HFF-Myc (cell line): ENCODE data around the gene FHIT.

Experiments used
- DNase-seq: peaks from one replicate; pipeline ENCODE4 v3.0.0-alpha.2; 2011; ENCODE audit warnings: low read depth; ENCODE audit errors: extremely low read depth
- H3K4me3 ChIP-seq: replicated peaks from 2 replicates; pipeline ENCODE4 v1.5.1; 2011; ENCODE audit warnings: low read depth, mild to moderate bottlenecking, control low read depth, low read length
- CTCF ChIP-seq: IDR thresholded peaks from 2 replicates; pipeline ENCODE4 v1.5.1; 2012; ENCODE audit warnings: mild to moderate bottlenecking, low read depth, low read length, control low read depth; ENCODE audit errors: missing control alignments

FHIT gene

GRCh38 chr3:59997583-59997982 is 1253.7 kb downstream of the FHIT start:
- no peak for TF ChIP-seq CTCF
- no peak overlapping the region for H3K4me3 ChIP-seq
- DNase-seq, result no peak

GRCh38 chr3:59996056-59996455 is 1255.2 kb downstream of the FHIT start:
- no peak overlapping the region for H3K4me3 ChIP-seq
- no peak for TF ChIP-seq CTCF
- no peak for DNase-seq

- no peak for DNase-seq
- H3K4me3 ChIP-seq, result no peak overlapping the region
- TF ChIP-seq CTCF, result no peak
These were observed 1255.7 kb downstream of the FHIT start for GRCh38 chr3:59995563-59995962.

- H3K4me3 ChIP-seq, result no peak overlapping the region
- TF ChIP-seq CTCF, result no peak
- no peak for DNase-seq
These were observed 1256.4 kb downstream of the FHIT start for GRCh38 chr3:59994732-59995304.

- no peak for DNase-seq
- no peak for TF ChIP-seq CTCF
- no peak overlapping the region for H3K4me3 ChIP-seq
These were observed 1258.7 kb downstream of the FHIT start for GRCh38 chr3:59992578-59992977.

- no peak overlapping the region for H3K4me3 ChIP-seq
- DNase-seq, result no peak
- TF ChIP-seq CTCF, result no peak
These were observed 1260.3 kb downstream of the FHIT start for GRCh38 chr3:59990915-59991314.

GRCh38 chr3:59982510-59982909 is 1268.7 kb downstream of the FHIT start:
- H3K4me3 ChIP-seq, result no peak overlapping the region
- no peak for TF ChIP-seq CTCF
- DNase-seq, result no peak
